ENCODE results near the gene VPS37B.

GRCh38 chr12:122856999-122857671, 38.8 kb downstream of the VPS37B start:
- TF ChIP-seq CTCF (IDR thresholded peaks at IDR 0.05) (no peak), POLR2A (IDR thresholded peaks at IDR 0.05) (no peak)
